Measurements from ENCODE around the gene PHYHD1. TPM values are rescaled to one million over a fixed set of nuclear protein-coding genes. Genes with fewer than 3 reads are reported as not detected.

Gene PHYHD1
- total and polyA plus RNA-seq, 2 of the 13 experiments (the other 11 are each of a cell fraction or from before 2014, with no cell fraction given), result 10.6 to 25.3 TPM

DNA sequence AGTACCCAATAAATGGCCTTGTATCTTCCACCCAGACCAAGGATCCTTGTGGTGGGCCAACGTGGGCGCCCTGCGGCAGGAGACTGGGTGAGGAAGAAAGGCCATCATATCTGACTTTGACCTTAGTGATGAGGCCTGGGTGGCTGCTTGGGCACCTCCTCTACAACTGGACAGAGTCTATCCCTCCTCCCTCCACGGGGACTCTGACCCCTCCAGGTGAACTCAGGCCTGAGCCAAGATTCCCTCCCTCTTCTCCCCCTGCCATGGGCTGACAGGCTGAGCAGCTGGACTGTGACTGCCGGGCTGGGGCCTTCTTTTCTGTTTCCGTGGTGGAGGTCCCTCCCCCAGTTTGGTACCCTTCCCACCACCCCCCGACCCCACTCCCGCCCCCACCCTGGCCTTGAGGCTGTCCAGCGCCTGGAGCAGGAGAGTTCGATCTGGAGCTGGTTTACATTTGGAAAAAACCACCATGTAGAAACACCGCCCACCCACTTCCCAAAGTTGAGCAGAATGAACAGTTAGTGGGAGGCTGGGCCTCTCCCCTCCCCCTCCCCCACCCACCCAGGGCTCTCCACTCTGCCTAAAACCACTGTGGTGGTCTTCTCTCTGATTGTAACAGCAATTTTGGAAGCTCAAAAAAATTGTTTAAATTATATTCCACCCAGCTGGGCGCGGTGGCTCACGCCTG lies 1.2 kb upstream of the PHYHD1 start (continued):
- TF ChIP-seq FOXP4 (CRISPR knock-in tag; IDR thresholded peaks at IDR 0.05) (peak; percentile 33; the same call in 1 of the 2 replicates), FOXK1 (CRISPR knock-in tag; IDR thresholded peaks at IDR 0.05; ENCODE audit: borderline replicate concordance, low read depth) (no peak), ZSCAN25 (CRISPR knock-in tag; IDR thresholded peaks at IDR 0.05) (peak; percentile 96), SETDB1 (CRISPR knock-in tag; IDR thresholded peaks at IDR 0.05; ENCODE audit: borderline replicate concordance) (no peak), ZNF572 (CRISPR knock-in tag; IDR thresholded peaks at IDR 0.05) (no peak), ZNF160 (CRISPR knock-in tag; IDR thresholded peaks at IDR 0.05) (no peak), NCOR1 (IDR thresholded peaks at IDR 0.05; ENCODE audit: borderline replicate concordance, low read length) (no peak), TGIF2 (CRISPR knock-in tag; IDR thresholded peaks at IDR 0.05) (0 out of 2 replicates have a peak, but pooled peaks have one; percentile 9), ZNF710 (CRISPR knock-in tag; IDR thresholded peaks at IDR 0.05; ENCODE audit: borderline replicate concordance) (peak; percentile 30; the same call in 1 of the 2 replicates), ZNF614 (CRISPR knock-in tag; IDR thresholded peaks at IDR 0.05; ENCODE audit: borderline replicate concordance) (0 out of 2 replicates have a peak, but pooled peaks have one; percentile 48), HMGXB3 (CRISPR knock-in tag; IDR thresholded peaks at IDR 0.05; ENCODE audit: borderline replicate concordance) (0 out of 2 replicates have a peak, but pooled peaks have one; percentile 36), ZNF263 (CRISPR knock-in tag; IDR thresholded peaks at IDR 0.05) (peak; percentile 95), SOX5 (CRISPR knock-in tag; IDR thresholded peaks at IDR 0.05; ENCODE audit: borderline replicate concordance) (peak; percentile 38; the same call in 1 of the 2 replicates), TSC22D2 (CRISPR knock-in tag; IDR thresholded peaks at IDR 0.05; ENCODE audit: borderline replicate concordance) (0 out of 2 replicates have a peak, but pooled peaks have one; percentile 35)
- TF ChIP-seq, protein P1, sequence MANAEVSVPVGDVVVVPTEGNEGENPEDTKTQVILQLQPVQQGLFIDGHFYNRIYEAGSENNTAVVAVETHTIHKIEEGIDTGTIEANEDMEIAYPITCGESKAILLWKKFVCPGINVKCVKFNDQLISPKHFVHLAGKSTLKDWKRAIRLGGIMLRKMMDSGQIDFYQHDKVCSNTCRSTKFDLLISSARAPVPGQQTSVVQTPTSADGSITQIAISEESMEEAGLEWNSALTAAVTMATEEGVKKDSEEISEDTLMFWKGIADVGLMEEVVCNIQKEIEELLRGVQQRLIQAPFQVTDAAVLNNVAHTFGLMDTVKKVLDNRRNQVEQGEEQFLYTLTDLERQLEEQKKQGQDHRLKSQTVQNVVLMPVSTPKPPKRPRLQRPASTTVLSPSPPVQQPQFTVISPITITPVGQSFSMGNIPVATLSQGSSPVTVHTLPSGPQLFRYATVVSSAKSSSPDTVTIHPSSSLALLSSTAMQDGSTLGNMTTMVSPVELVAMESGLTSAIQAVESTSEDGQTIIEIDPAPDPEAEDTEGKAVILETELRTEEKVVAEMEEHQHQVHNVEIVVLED (CRISPR knock-in tag; IDR thresholded peaks at IDR 0.05; ENCODE audit: borderline replicate concordance), result no peak
- TF ChIP-seq, protein P2, sequence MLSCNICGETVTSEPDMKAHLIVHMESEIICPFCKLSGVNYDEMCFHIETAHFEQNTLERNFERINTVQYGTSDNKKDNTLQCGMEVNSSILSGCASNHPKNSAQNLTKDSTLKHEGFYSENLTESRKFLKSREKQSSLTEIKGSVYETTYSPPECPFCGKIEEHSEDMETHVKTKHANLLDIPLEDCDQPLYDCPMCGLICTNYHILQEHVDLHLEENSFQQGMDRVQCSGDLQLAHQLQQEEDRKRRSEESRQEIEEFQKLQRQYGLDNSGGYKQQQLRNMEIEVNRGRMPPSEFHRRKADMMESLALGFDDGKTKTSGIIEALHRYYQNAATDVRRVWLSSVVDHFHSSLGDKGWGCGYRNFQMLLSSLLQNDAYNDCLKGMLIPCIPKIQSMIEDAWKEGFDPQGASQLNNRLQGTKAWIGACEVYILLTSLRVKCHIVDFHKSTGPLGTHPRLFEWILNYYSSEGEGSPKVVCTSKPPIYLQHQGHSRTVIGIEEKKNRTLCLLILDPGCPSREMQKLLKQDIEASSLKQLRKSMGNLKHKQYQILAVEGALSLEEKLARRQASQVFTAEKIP (CRISPR knock-in tag; IDR thresholded peaks at IDR 0.05; ENCODE audit: borderline replicate concordance), result no peak
